ENCODE results near the gene CACNA2D2. TPM values are rescaled to one million over a fixed set of nuclear protein-coding genes. Genes with fewer than 3 reads are reported as not detected.

The CACNA2D2 gene
- polyA plus RNA-seq, 2 donors = 0.28 to 0.31 TPM

GRCh38 chr3:50411229-50411628, 92.2 kb downstream of the CACNA2D2 start:
- Histone ChIP-seq H3K27ac (ENCODE audit: low read depth in 2 of 2, low read length in 1 of 2) (no peak overlapping the region), H3K4me1 (ENCODE audit: control insufficient read depth in 2 of 2, insufficient read depth in 2 of 2, low read length in 1 of 2) (peaks cover 0 to 2% of the 10 kb centered on the region in 2 donors), H3K9me3 (ENCODE audit: control insufficient read depth in 2 of 2, insufficient read depth in 1 of 2, low read depth in 1 of 2, low read length in 1 of 2) (peaks cover 0 to 3% of the 10 kb centered on the region in 2 donors), H3K27me3 (ENCODE audit: control insufficient read depth in 1 of 2, insufficient read depth in 2 of 2, low read length in 2 of 2) (no peaks in the 10 kb centered on the region), H3K4me3 (ENCODE audit: low read depth in 1 of 2, low read length in 2 of 2) (no peak overlapping the region), H3K36me3 (ENCODE audit: control insufficient read depth in 2 of 2, insufficient read depth in 2 of 2, low read length in 1 of 2) (no peaks in the 10 kb centered on the region)
- 74 to 78% methylated on average over 4 of the region's 4 CpGs for WGBS, 2 donors

- Histone ChIP-seq H3K4me3 (ENCODE audit: low read depth in 1 of 2, low read length in 2 of 2) (no peak overlapping the region), H3K27me3 (ENCODE audit: control insufficient read depth in 1 of 2, insufficient read depth in 2 of 2, low read length in 2 of 2) (no peaks in the 10 kb centered on the region), H3K36me3 (ENCODE audit: control insufficient read depth in 2 of 2, insufficient read depth in 2 of 2, low read length in 1 of 2) (no peaks in the 10 kb centered on the region), H3K9me3 (ENCODE audit: control insufficient read depth in 2 of 2, insufficient read depth in 1 of 2, low read depth in 1 of 2, low read length in 1 of 2) (peaks cover 0 to 3% of the 10 kb centered on the region in 2 donors), H3K4me1 (ENCODE audit: control insufficient read depth in 2 of 2, insufficient read depth in 2 of 2, low read length in 1 of 2) (peaks cover 0 to 2% of the 10 kb centered on the region in 2 donors), H3K27ac (ENCODE audit: low read depth in 2 of 2, low read length in 1 of 2) (no peak overlapping the region)
- 72 to 73% methylated on average over 3 of the region's 3 CpGs for WGBS, 2 donors
Measured at GRCh38 chr3:50410608-50411139, 92.8 kb downstream of the CACNA2D2 start.

- Histone ChIP-seq H3K4me3 (ENCODE audit: low read depth in 1 of 2, low read length in 2 of 2) (no peak overlapping the region), H3K27me3 (ENCODE audit: control insufficient read depth in 1 of 2, insufficient read depth in 2 of 2, low read length in 2 of 2) (no peaks in the 10 kb centered on the region), H3K9me3 (ENCODE audit: control insufficient read depth in 2 of 2, insufficient read depth in 1 of 2, low read depth in 1 of 2, low read length in 1 of 2) (peaks cover 0 to 3% of the 10 kb centered on the region in 2 donors), H3K27ac (ENCODE audit: low read depth in 2 of 2, low read length in 1 of 2) (no peak overlapping the region), H3K4me1 (ENCODE audit: control insufficient read depth in 2 of 2, insufficient read depth in 2 of 2, low read length in 1 of 2) (peaks cover 0 to 2% of the 10 kb centered on the region in 2 donors), H3K36me3 (ENCODE audit: control insufficient read depth in 2 of 2, insufficient read depth in 2 of 2, low read length in 1 of 2) (no peaks in the 10 kb centered on the region)
- WGBS, 2 donors = 67 to 79% methylated on average over 2 of the region's 2 CpGs
Measured at GRCh38 chr3:50410185-50410584, 93.2 kb downstream of the CACNA2D2 start.

GRCh38 chr3:50408443-50408944, 94.9 kb downstream of the CACNA2D2 start:
- Histone ChIP-seq H3K36me3 (ENCODE audit: control insufficient read depth in 2 of 2, insufficient read depth in 2 of 2, low read length in 1 of 2) (no peaks in the 10 kb centered on the region), H3K27me3 (ENCODE audit: control insufficient read depth in 1 of 2, insufficient read depth in 2 of 2, low read length in 2 of 2) (no peaks in the 10 kb centered on the region), H3K27ac (ENCODE audit: low read depth in 2 of 2, low read length in 1 of 2) (no peak overlapping the region), H3K4me1 (ENCODE audit: control insufficient read depth in 2 of 2, insufficient read depth in 2 of 2, low read length in 1 of 2) (peaks cover 0 to 2% of the 10 kb centered on the region in 2 donors), H3K9me3 (ENCODE audit: control insufficient read depth in 2 of 2, insufficient read depth in 1 of 2, low read depth in 1 of 2, low read length in 1 of 2) (no peaks in the 10 kb centered on the region), H3K4me3 (ENCODE audit: low read depth in 1 of 2, low read length in 2 of 2) (no peak overlapping the region)
- 68 to 74% methylated on average over 15 of the region's 15 CpGs for WGBS, 2 donors

- H3K36me3 ChIP-seq (ENCODE audit: control insufficient read depth in 2 of 2, insufficient read depth in 2 of 2, low read length in 1 of 2) = no peaks in the 10 kb centered on the region
- no peak overlapping the region for H3K4me3 ChIP-seq (ENCODE audit: low read depth in 1 of 2, low read length in 2 of 2)
- 45 to 56% methylated on average over 1 of the region's 1 CpG for WGBS, 2 donors
- no peak overlapping the region for H3K27ac ChIP-seq (ENCODE audit: low read depth in 2 of 2, low read length in 1 of 2)
- H3K9me3 ChIP-seq (ENCODE audit: control insufficient read depth in 2 of 2, insufficient read depth in 1 of 2, low read depth in 1 of 2, low read length in 1 of 2) = no peaks in the 10 kb centered on the region
- no peaks in the 10 kb centered on the region for H3K27me3 ChIP-seq (ENCODE audit: control insufficient read depth in 1 of 2, insufficient read depth in 2 of 2, low read length in 2 of 2)
- peaks cover 0 to 2% of the 10 kb centered on the region in 2 donors for H3K4me1 ChIP-seq (ENCODE audit: control insufficient read depth in 2 of 2, insufficient read depth in 2 of 2, low read length in 1 of 2)
Measured at GRCh38 chr3:50406487-50406886, 96.9 kb downstream of the CACNA2D2 start.

GRCh38 chr3:50405249-50405648, 98.2 kb downstream of the CACNA2D2 start:
- Histone ChIP-seq H3K4me3 (ENCODE audit: low read depth in 1 of 2, low read length in 2 of 2) (no peak overlapping the region), H3K36me3 (ENCODE audit: control insufficient read depth in 2 of 2, insufficient read depth in 2 of 2, low read length in 1 of 2) (no peaks in the 10 kb centered on the region), H3K27me3 (ENCODE audit: control insufficient read depth in 1 of 2, insufficient read depth in 2 of 2, low read length in 2 of 2) (no peaks in the 10 kb centered on the region), H3K9me3 (ENCODE audit: control insufficient read depth in 2 of 2, insufficient read depth in 1 of 2, low read depth in 1 of 2, low read length in 1 of 2) (no peaks in the 10 kb centered on the region), H3K27ac (ENCODE audit: low read depth in 2 of 2, low read length in 1 of 2) (no peak overlapping the region), H3K4me1 (ENCODE audit: control insufficient read depth in 2 of 2, insufficient read depth in 2 of 2, low read length in 1 of 2) (no peaks in the 10 kb centered on the region)
- WGBS, 2 donors = 23 to 25% methylated on average over 8 of the region's 8 CpGs

GRCh38 chr3:50401978-50402595, 101.3 kb downstream of the CACNA2D2 start:
- Histone ChIP-seq H3K36me3 (ENCODE audit: control insufficient read depth in 2 of 2, insufficient read depth in 2 of 2, low read length in 1 of 2) (no peaks in the 10 kb centered on the region), H3K9me3 (ENCODE audit: control insufficient read depth in 2 of 2, insufficient read depth in 1 of 2, low read depth in 1 of 2, low read length in 1 of 2) (no peaks in the 10 kb centered on the region), H3K4me3 (ENCODE audit: low read depth in 1 of 2, low read length in 2 of 2) (no peak overlapping the region), H3K27me3 (ENCODE audit: control insufficient read depth in 1 of 2, insufficient read depth in 2 of 2, low read length in 2 of 2) (no peaks in the 10 kb centered on the region), H3K27ac (ENCODE audit: low read depth in 2 of 2, low read length in 1 of 2) (no peak overlapping the region), H3K4me1 (ENCODE audit: control insufficient read depth in 2 of 2, insufficient read depth in 2 of 2, low read length in 1 of 2) (no peaks in the 10 kb centered on the region)
- 16 to 18% methylated on average over 5 of the region's 5 CpGs for WGBS, 2 donors

GRCh38 chr3:50396502-50396901, 106.9 kb downstream of the CACNA2D2 start:
- no peaks in the 10 kb centered on the region for H3K9me3 ChIP-seq (ENCODE audit: control insufficient read depth in 2 of 2, insufficient read depth in 1 of 2, low read depth in 1 of 2, low read length in 1 of 2)
- H3K4me1 ChIP-seq (ENCODE audit: control insufficient read depth in 2 of 2, insufficient read depth in 2 of 2, low read length in 1 of 2) = no peaks in the 10 kb centered on the region
- no peak overlapping the region for H3K27ac ChIP-seq (ENCODE audit: low read depth in 2 of 2, low read length in 1 of 2)
- no peaks in the 10 kb centered on the region for H3K36me3 ChIP-seq (ENCODE audit: control insufficient read depth in 2 of 2, insufficient read depth in 2 of 2, low read length in 1 of 2)
- no peak overlapping the region for H3K4me3 ChIP-seq (ENCODE audit: low read depth in 1 of 2, low read length in 2 of 2)
- 70 to 75% methylated on average over 10 of the region's 10 CpGs for WGBS, 2 donors
- H3K27me3 ChIP-seq (ENCODE audit: control insufficient read depth in 1 of 2, insufficient read depth in 2 of 2, low read length in 2 of 2) = no peaks in the 10 kb centered on the region

- no peaks in the 10 kb centered on the region for H3K9me3 ChIP-seq (ENCODE audit: control insufficient read depth in 2 of 2, insufficient read depth in 1 of 2, low read depth in 1 of 2, low read length in 1 of 2)
- H3K4me1 ChIP-seq (ENCODE audit: control insufficient read depth in 2 of 2, insufficient read depth in 2 of 2, low read length in 1 of 2) = peaks cover 0 to 8% of the 10 kb centered on the region in 2 donors
- H3K27ac ChIP-seq (ENCODE audit: low read depth in 2 of 2, low read length in 1 of 2) = no peak overlapping the region
- no peak overlapping the region for H3K4me3 ChIP-seq (ENCODE audit: low read depth in 1 of 2, low read length in 2 of 2)
- H3K36me3 ChIP-seq (ENCODE audit: control insufficient read depth in 2 of 2, insufficient read depth in 2 of 2, low read length in 1 of 2) = no peaks in the 10 kb centered on the region
- H3K27me3 ChIP-seq (ENCODE audit: control insufficient read depth in 1 of 2, insufficient read depth in 2 of 2, low read length in 2 of 2) = no peaks in the 10 kb centered on the region
- WGBS, 2 donors = 85% methylated on average over 10 of the region's 10 CpGs
Measured at GRCh38 chr3:50395070-50395860, 108.2 kb downstream of the CACNA2D2 start.

All from esophagus (tissue), 2 donors.